GM12874 (cell line): ENCODE data around the gene MRPL37.

ENCODE experiments used
- TF ChIP-seq, protein P1 (sequence below): IDR thresholded peaks from 2 replicates; pipeline ENCODE4 v1.5.1; 2011; ENCODE audit warnings: low read depth, mild to moderate bottlenecking, control low read depth, low read length, moderate library complexity; ENCODE audit not compliant: insufficient read depth

MRPL37 gene

DNA sequence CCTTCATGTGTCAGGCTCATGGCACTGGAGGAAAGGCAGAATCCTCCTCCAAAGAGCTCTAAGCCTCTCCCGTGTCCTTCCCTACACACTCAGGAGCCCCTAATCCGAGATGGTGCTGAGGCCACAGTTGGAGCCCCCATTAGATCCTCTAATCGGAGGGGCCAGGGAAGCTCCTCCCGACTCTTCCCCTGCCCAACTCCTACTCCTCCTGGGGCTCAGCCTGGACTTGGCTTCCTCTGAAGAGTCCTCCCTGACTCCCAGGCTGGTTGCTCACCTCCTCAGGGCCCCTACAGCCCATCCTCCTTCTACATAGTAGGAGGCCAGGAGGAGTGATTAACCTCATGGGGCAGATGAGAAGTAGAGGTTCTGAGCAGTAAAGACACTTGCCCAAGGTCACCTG lies 25.9 kb upstream of the MRPL37 start:
- TF ChIP-seq, protein P1, sequence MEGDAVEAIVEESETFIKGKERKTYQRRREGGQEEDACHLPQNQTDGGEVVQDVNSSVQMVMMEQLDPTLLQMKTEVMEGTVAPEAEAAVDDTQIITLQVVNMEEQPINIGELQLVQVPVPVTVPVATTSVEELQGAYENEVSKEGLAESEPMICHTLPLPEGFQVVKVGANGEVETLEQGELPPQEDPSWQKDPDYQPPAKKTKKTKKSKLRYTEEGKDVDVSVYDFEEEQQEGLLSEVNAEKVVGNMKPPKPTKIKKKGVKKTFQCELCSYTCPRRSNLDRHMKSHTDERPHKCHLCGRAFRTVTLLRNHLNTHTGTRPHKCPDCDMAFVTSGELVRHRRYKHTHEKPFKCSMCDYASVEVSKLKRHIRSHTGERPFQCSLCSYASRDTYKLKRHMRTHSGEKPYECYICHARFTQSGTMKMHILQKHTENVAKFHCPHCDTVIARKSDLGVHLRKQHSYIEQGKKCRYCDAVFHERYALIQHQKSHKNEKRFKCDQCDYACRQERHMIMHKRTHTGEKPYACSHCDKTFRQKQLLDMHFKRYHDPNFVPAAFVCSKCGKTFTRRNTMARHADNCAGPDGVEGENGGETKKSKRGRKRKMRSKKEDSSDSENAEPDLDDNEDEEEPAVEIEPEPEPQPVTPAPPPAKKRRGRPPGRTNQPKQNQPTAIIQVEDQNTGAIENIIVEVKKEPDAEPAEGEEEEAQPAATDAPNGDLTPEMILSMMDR, result no peak

DNA sequence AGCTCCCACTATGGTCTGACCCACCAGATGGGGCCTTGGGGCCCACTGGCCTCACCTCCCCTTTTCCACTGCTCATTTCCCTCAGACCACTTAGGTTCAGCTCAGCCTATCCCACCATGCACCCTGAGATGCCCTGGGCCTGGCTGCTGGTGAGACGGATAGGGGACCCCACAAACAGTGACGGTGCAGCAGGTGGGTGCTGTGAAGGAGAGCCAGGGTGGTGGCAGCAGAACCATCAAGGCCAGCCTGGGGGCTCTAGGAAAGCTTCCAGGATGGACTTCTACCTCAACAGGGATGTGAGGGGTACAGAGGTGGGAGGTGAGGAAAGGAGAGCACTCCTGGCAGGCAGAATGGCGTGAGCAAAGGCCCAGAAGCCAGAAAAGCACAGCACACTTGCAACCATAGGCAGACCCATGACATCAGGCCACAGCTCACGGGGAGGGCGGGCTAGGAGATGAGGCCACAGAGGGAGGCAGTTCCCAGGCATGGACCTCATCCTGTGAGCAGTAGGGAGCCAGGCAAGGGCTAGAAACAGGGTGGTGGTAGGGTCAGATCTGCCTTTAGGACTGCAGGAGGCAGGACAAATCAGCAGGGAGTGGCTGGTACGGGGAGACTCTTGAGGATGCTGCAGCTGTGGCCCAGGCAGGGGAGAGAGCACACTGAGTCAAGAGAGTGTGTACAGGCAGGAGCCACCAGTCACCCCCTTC lies 23.2 kb upstream of the MRPL37 start:
- TF ChIP-seq, protein P1, result no peak

DNA sequence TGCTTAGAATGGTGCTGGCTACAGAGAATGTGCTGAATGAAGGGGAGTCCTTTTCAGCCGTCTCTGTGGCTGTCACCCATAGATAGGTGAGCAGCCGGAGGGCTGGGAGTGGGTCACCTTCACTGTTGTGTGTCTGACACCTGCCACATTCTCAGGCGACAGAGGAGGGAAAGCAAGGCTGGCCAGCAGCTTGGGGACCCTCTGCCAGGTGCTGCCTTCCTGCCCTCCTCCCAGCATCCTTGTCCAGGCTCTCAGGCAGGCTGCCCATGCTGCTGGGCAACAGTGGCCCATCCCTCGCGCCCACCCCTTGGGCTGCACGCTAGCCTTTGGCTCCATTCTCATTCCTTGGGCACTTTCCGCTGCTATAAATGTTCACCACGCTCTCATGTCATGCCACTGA lies 22.2 kb upstream of the MRPL37 start:
- TF ChIP-seq, protein P1, result no peak

DNA sequence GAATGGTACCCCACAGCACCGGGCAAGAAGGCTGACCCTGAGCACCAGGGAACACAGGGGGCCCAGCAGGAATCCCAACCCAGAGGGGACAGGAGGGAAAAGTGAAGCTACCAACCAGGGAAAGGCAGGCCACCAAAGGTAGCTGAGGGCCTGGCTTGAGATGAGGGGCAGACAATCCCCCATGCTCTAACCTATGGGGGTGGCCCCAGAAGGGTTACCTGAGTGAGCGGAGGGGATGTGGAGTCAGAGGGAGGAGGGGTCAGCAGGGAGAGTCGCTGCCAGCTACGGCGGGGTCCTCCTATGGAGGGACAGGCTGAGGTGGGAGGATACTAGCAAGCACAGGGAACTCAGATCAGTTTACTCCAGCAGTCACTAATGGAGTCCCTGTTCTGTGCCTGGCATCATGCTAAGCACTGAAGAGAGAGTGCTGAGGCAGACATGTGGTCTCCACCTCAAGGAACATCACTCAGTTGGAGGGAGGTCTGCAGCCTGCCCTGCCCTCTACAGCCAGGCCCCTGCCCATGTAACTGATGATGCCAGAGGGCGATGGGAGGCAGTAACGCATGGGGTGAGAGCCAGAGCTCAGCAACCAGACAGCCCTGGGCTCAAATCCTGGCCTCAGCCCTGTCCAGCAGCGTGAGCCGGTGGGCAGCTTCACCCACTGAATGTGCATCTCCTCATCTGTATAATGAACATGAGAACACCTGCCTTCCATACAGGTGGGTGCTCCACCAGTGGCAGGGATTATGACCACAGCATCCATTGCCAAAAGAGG lies 21.5 kb upstream of the MRPL37 start:
- TF ChIP-seq, protein P1, result no peak

DNA sequence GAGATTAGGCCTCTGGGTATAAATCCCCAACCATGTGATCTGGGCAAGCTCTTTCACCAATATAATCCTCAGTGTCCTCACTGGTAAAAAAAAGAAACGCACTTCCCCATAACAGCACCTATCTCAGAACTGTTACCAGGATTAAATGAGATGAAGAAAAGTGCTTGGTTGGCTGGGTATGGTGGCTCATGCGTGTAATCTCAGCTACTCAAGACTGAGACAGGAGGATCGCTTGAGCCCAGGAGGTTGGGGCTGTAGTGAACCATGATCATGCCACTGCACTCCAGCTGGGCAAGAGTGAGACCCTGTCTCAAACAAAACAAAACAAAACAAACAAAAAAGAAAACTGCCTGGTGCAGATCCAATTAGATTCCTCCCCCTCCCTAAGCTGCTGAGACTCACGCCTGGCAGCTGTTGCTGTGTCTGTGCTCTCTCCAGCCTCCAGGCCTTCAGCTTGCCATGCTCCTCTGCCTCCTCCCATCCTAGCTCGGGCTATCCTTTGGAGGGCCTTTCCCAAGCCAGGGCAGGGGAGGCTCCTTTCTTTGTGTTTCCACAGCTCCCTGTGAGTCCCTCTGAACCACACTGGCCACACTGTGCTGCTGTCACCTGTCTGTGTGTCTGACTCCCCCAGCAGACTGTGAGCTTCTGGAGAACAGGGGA lies 19.1 kb upstream of the MRPL37 start:
- TF ChIP-seq, protein P1, result no peak

DNA sequence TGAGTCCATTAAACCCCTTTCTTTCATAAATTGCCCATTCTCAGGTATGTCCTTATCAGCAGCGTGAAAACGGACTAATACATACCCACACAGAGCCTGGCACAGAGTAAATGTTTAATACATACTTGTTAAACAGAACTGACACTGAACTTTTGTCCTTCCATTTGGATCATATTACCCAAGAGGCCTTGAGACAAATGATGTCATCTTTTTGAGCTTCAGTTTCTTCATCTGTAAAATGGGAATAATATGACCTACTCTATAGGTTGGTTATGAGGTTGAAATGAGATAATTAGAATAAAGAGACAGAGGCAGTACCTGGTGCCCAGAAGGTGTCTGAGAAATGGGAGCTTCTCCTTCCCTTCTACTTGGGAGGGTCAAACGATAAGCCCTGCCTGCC lies 13.9 kb upstream of the MRPL37 start:
- TF ChIP-seq, protein P1, result no peak

DNA sequence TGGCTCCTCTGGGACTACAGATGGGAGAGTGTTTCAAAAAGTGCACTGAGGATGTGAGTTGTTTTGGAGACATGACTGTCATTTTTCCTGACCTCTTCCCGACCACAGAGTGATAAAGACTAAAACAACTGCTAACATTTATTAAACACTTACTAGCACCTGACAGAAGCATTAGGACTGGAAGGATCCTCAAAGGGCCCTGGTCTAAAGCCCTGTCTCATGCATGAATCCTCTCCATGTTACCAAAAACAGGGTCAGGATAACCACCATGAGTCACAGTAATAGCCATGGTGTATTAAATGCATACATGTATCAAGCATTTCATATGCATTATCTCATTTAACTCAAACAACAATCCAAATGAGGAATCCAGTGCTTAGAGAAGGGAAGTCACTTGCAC lies 11.7 kb upstream of the MRPL37 start:
- TF ChIP-seq, protein P1, result no peak
